GM21367 (cell line): ENCODE measurements around the gene CT47A7.
"Not testable (repeated sequence)": the region's sequence is repeated elsewhere in the genome, so short reads cannot be mapped to it uniquely, and the experiment has no call there.

ENCODE experiments used
- ATAC-seq: cut with Tn5 transposase; IDR thresholded peaks from one replicate; pipeline ENCODE4 v1.9.1; 2021; ENCODE audit not compliant: unreplicated experiment

CT47A7 gene

DNA sequence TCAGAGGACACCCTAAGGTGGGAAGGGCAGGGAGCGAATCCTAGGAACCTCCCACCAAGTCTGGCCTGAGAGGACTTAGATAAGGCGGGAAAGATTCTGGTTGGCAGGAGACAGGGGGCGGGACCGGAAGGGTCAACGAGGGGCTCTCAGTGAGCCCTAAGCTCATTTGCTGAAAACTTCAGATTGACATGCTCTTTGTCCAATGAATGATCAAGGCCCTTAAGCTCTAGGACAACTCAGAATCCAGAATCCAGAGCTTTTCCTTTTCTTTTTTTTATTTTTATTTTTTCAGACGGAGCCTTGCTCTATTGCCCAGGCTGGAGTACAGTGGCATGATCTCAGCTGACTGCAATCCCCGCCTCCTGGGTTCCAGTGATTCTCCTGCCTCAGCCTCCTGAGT lies at the start of gene CT47A7:
Gene CT47A7 (minus strand): TSS at position 101 of the 400 bp plus-strand sequence. CDS start 255 bp downstream, outside the sequence.
- ATAC-seq, result not testable (repeated sequence)

DNA sequence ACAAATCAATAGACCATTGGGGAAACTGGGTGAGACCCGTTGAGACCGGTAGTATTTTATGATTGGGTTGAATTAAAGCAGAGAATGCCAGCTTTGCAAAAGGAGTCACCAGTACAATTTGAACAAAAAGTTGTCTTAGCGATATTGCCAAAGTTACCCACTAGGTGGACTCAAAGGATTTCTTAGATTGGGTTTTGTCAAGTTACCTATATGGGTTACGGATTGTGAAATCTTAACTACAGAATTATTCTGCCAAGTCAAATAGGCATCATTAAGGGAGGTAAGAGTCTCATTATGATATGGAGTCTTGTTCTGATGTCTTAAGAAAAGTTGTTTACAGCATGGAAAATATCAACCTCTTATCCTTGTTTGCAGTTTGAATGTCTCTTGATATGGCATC lies 44.2 kb upstream of the CT47A7 start:
- no peak for ATAC-seq

DNA sequence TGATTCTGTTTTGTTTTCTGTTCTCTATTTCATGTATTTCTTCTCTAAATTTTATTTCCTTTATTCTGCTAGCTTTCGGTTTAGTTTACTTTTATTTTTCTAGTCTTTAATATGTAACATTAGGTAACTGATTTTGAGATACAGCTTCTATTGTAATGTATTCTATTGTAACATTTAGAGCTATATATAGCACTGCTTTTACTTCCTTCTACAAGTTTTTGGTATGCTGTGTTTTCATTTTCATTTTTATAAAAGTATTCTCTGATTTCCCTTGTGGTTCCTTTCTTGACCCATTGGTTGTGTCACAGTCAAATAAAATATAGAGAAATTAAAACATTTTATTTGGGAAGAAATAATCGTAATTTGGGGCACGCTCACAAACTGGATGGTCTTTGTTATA lies 43.0 kb upstream of the CT47A7 start:
- peak; percentile 77 for ATAC-seq

DNA sequence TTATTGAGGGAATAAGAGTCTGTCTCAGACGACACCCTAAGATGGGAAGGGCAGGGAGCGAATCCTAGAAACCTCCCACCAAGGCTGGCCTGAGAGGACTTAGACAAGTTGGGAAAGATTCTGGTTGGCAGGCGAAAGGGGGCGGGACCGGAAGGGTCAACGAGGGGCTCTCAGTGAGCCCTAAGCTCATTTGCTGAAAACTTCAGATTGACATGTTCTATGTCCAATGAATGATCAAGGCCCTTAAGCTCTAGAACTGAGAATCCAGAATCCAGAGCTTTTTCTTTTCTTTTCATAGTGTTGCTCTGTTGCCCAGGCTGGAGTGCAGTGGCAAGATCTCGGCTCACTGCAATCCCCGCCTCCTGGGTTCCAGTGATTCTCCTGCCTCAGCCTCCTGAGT lies 29.3 kb upstream of the CT47A7 start, which contains the start of gene CT47A1:
Gene CT47A1 (minus strand): TSS at position 101 of the 400 bp plus-strand sequence. CDS start 231 bp downstream, outside the sequence.
- ATAC-seq, result not testable (repeated sequence)
